ENCODE data around the gene DUS2. TPM values are rescaled to one million over a fixed set of nuclear protein-coding genes. Genes with fewer than 3 reads are reported as not detected.
A peak's percentile ranks its signal among the peaks of the same experiment; 100 is the strongest.
"Not testable (repeated sequence)": the region's sequence is repeated elsewhere in the genome, so short reads cannot be mapped to it uniquely, and the experiment has no call there.

DUS2 gene
- total RNA-seq, 2 experiments from 2014 or later: 19.9 to 32.4 TPM

GRCh38 chr16:68117884-68118283 is 94.8 kb downstream of the DUS2 start:
- no peaks in the 10 kb centered on the region for H3K9me2 ChIP-seq (ENCODE audit: insufficient read depth, low read length)
- peaks cover 42% of the 10 kb centered on the region for H3K4me1 ChIP-seq (ENCODE audit: insufficient read depth, low read length, poor library complexity, severe bottlenecking)
- no peak overlapping the region for H3K27ac ChIP-seq (ENCODE audit: low read depth, low read length, poor library complexity, severe bottlenecking)
- no peak overlapping the region for H2AFZ ChIP-seq (ENCODE audit: low read length)
- ChIA-PET POLR2A (interaction anchor here (1.5 kb wide), 1 partner anchor 10 kb away, joined by 5 read pairs; no protein-coding TSS in a partner anchor), CTCF (ENCODE audit: unreplicated experiment) (no interaction called here)
- TF ChIP-seq CTCF (conservative IDR thresholded peaks at IDR 0.05; ENCODE audit: low read length) (no peak), EZH2phosphoT487 (IDR thresholded peaks at IDR 0.05; ENCODE audit: borderline replicate concordance, low read depth, low read length) (no peak)
- H4K20me1 ChIP-seq (ENCODE audit: insufficient read depth, low read length): peaks cover 45% of the 10 kb centered on the region
- intact Hi-C loops (cut with micrococcal nuclease; ENCODE audit: unreplicated experiment): no loop called here
- H3K4me3 ChIP-seq (ENCODE audit: low read depth, low read length, poor library complexity, severe bottlenecking): no peak overlapping the region
- peaks cover 100% of the 10 kb centered on the region for H3K79me2 ChIP-seq (ENCODE audit: insufficient read depth, low read depth, low read length)
- no peaks in the 10 kb centered on the region for H3K9me3 ChIP-seq (ENCODE audit: low read length)
- H3K36me3 ChIP-seq (ENCODE audit: insufficient read depth, low read length): peaks cover 11% of the 10 kb centered on the region
- H3K4me2 ChIP-seq (ENCODE audit: low read length): no peak overlapping the region
- BruUV-seq (replicated peaks): no TSS peak
- no peak for DNase-seq (ENCODE audit: low spot score)

GRCh38 chr16:68118954-68119353 is 95.9 kb downstream of the DUS2 start:
- Histone ChIP-seq H3K4me1 (ENCODE audit: insufficient read depth, low read length, poor library complexity, severe bottlenecking) (peaks cover 42% of the 10 kb centered on the region), H3K4me2 (ENCODE audit: low read length) (peak overlapping the region; percentile 47), H4K20me1 (ENCODE audit: insufficient read depth, low read length) (peaks cover 45% of the 10 kb centered on the region), H3K36me3 (ENCODE audit: insufficient read depth, low read length) (peaks cover 12% of the 10 kb centered on the region), H3K79me2 (ENCODE audit: insufficient read depth, low read depth, low read length) (peaks cover 100% of the 10 kb centered on the region)
- H3K27ac ChIP-seq (ENCODE audit: low read depth, low read length, poor library complexity, severe bottlenecking); H2AFZ ChIP-seq (ENCODE audit: low read length); intact Hi-C loops (cut with micrococcal nuclease; ENCODE audit: unreplicated experiment); BruUV-seq (replicated peaks); H3K9me3 ChIP-seq (ENCODE audit: low read length); H3K4me3 ChIP-seq (ENCODE audit: low read depth, low read length, poor library complexity, severe bottlenecking); H3K9me2 ChIP-seq (ENCODE audit: insufficient read depth, low read length): not testable (repeated sequence)
- peak; percentile 34 for DNase-seq (ENCODE audit: low spot score)
- POLR2A ChIA-PET: interaction anchor here (0.6 to 1.5 kb wide), 3 partner anchors 9 to 48 kb away, joined by 3 to 5 read pairs (median 3); no protein-coding TSS in a partner anchor
- CTCF ChIA-PET (ENCODE audit: unreplicated experiment): interaction anchor here (0.9 kb wide), 1 partner anchor 25 kb away, joined by 3 read pairs; no protein-coding TSS in a partner anchor

- H3K27ac ChIP-seq (ENCODE audit: low read depth, low read length, poor library complexity, severe bottlenecking); H3K9me3 ChIP-seq (ENCODE audit: low read length); H2AFZ ChIP-seq (ENCODE audit: low read length); H3K4me3 ChIP-seq (ENCODE audit: low read depth, low read length, poor library complexity, severe bottlenecking); intact Hi-C loops (cut with micrococcal nuclease; ENCODE audit: unreplicated experiment); H3K9me2 ChIP-seq (ENCODE audit: insufficient read depth, low read length); DNase-seq (ENCODE audit: low spot score); BruUV-seq (replicated peaks): not testable (repeated sequence)
- H4K20me1 ChIP-seq (ENCODE audit: insufficient read depth, low read length): peaks cover 43% of the 10 kb centered on the region
- ChIA-PET CTCF (ENCODE audit: unreplicated experiment) (interaction anchor here (0.6 kb wide), 1 partner anchor 30 kb away, joined by 3 read pairs; no protein-coding TSS in a partner anchor), POLR2A (interaction anchor here (0.6 to 1.2 kb wide), 9 partner anchors 9 to 1576 kb away, joined by 3 to 5 read pairs (median 3); no protein-coding TSS in a partner anchor)
- peaks cover 99% of the 10 kb centered on the region for H3K79me2 ChIP-seq (ENCODE audit: insufficient read depth, low read depth, low read length)
- peaks cover 41% of the 10 kb centered on the region for H3K4me1 ChIP-seq (ENCODE audit: insufficient read depth, low read length, poor library complexity, severe bottlenecking)
- peak overlapping the region; percentile 47 for H3K4me2 ChIP-seq (ENCODE audit: low read length)
- H3K36me3 ChIP-seq (ENCODE audit: insufficient read depth, low read length): peaks cover 12% of the 10 kb centered on the region
Measured at GRCh38 chr16:68120496-68120895, 97.4 kb downstream of the DUS2 start.

GRCh38 chr16:68126395-68126794 is 103.3 kb downstream of the DUS2 start:
- Histone ChIP-seq H3K4me2 (ENCODE audit: low read length) (no peak overlapping the region), H3K9me2 (ENCODE audit: insufficient read depth, low read length) (no peaks in the 10 kb centered on the region), H3K9me3 (ENCODE audit: low read length) (no peaks in the 10 kb centered on the region), H3K27ac (ENCODE audit: low read depth, low read length, poor library complexity, severe bottlenecking) (no peak overlapping the region), H3K79me2 (ENCODE audit: insufficient read depth, low read depth, low read length) (peaks cover 89% of the 10 kb centered on the region), H3K4me3 (ENCODE audit: low read depth, low read length, poor library complexity, severe bottlenecking) (no peak overlapping the region), H2AFZ (ENCODE audit: low read length) (no peak overlapping the region), H4K20me1 (ENCODE audit: insufficient read depth, low read length) (peaks cover 7% of the 10 kb centered on the region), H3K36me3 (ENCODE audit: insufficient read depth, low read length) (peaks cover 34% of the 10 kb centered on the region), H3K4me1 (ENCODE audit: insufficient read depth, low read length, poor library complexity, severe bottlenecking) (peaks cover 13% of the 10 kb centered on the region)
- intact Hi-C loops (cut with micrococcal nuclease; ENCODE audit: unreplicated experiment): no loop called here
- TF ChIP-seq EZH2phosphoT487 (IDR thresholded peaks at IDR 0.05; ENCODE audit: borderline replicate concordance, low read depth, low read length) (no peak), CTCF (conservative IDR thresholded peaks at IDR 0.05; ENCODE audit: low read length) (no peak)
- ChIA-PET CTCF (ENCODE audit: unreplicated experiment) (no interaction called here), POLR2A (no interaction called here)
- no peak for DNase-seq (ENCODE audit: low spot score)
- BruUV-seq (replicated peaks): no TSS peak

Data from OCI-LY7 (cell line).